ENCODE measurements around the gene SLC25A4.

DNA sequence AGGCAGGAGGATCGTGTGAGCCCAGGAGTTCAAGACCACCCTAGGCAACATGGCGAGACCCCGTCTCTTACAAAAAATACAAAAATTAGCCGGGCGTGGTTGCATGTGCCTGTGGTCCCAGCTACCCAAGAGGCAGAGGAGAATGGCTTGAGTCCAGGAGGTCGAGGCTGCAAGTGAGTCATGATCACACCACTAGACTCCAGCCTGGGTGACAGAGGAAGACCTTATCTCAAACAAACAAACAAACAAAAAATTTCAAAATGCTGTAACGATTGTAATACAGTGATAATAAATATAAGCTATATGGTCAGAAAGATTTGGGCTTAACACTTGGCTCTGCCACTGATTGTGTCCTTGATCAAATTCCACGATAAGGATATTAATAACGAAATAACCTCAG, 24.2 kb downstream of the SLC25A4 start:
- TF ChIP-seq, protein P1, sequence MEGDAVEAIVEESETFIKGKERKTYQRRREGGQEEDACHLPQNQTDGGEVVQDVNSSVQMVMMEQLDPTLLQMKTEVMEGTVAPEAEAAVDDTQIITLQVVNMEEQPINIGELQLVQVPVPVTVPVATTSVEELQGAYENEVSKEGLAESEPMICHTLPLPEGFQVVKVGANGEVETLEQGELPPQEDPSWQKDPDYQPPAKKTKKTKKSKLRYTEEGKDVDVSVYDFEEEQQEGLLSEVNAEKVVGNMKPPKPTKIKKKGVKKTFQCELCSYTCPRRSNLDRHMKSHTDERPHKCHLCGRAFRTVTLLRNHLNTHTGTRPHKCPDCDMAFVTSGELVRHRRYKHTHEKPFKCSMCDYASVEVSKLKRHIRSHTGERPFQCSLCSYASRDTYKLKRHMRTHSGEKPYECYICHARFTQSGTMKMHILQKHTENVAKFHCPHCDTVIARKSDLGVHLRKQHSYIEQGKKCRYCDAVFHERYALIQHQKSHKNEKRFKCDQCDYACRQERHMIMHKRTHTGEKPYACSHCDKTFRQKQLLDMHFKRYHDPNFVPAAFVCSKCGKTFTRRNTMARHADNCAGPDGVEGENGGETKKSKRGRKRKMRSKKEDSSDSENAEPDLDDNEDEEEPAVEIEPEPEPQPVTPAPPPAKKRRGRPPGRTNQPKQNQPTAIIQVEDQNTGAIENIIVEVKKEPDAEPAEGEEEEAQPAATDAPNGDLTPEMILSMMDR (IDR thresholded peaks at IDR 0.05; ENCODE audit: extremely low read depth in 1 of 2, insufficient read depth in 1 of 2, low read depth in 1 of 2, low read length in 2 of 2) = no peak
- TF ChIP-seq POLR2A (IDR thresholded peaks at IDR 0.05; ENCODE audit: low read depth, low read length) (no peak), EZH2 (IDR thresholded peaks at IDR 0.05; ENCODE audit: borderline replicate concordance, low read depth, low read length, severe bottlenecking) (no peak), POLR2AphosphoS5 (IDR thresholded peaks at IDR 0.05; ENCODE audit: insufficient read depth, low read depth, low read length) (no peak)
- TF ChIP-seq, protein P2, sequence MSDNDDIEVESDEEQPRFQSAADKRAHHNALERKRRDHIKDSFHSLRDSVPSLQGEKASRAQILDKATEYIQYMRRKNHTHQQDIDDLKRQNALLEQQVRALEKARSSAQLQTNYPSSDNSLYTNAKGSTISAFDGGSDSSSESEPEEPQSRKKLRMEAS (IDR thresholded peaks at IDR 0.05; ENCODE audit: insufficient read depth, insufficient read length) = no peak

All from endothelial cell of umbilical vein (primary cell).